ENCODE data around the gene GUCA1C. TPM values are rescaled to one million over a fixed set of nuclear protein-coding genes. Genes with fewer than 3 reads are reported as not detected.

Gene GUCA1C
- total RNA-seq, 1 donor from 2014 or later: not detected

- Histone ChIP-seq H3K9me3 (no peaks in the 10 kb centered on the region), H3K4me3 (no peak overlapping the region), H3K36me3 (no peaks in the 10 kb centered on the region), H3K4me1 (no peaks in the 10 kb centered on the region), H3K27ac (no peak overlapping the region), H3K27me3 (ENCODE audit: low read depth) (no peaks in the 10 kb centered on the region)
- TF ChIP-seq CTCF (IDR thresholded peaks at IDR 0.05): no peak
- intact Hi-C loops (cut with DNase I): no loop called here
- ATAC-seq (no peak), DNase-seq (no peak)
These were observed 66.6 kb downstream of the GUCA1C start for GRCh38 chr3:108887121-108887520.

GRCh38 chr3:108883373-108883772 lies 70.3 kb downstream of the GUCA1C start:
- intact Hi-C loops (cut with DNase I): no loop called here
- Histone ChIP-seq H3K4me1 (no peaks in the 10 kb centered on the region), H3K9me3 (no peaks in the 10 kb centered on the region), H3K27ac (no peak overlapping the region), H3K27me3 (ENCODE audit: low read depth) (no peaks in the 10 kb centered on the region), H3K36me3 (no peaks in the 10 kb centered on the region), H3K4me3 (no peak overlapping the region)
- ATAC-seq (no peak), DNase-seq (no peak)
- no peak for TF ChIP-seq CTCF (IDR thresholded peaks at IDR 0.05)

GRCh38 chr3:108882762-108883161 lies 70.9 kb downstream of the GUCA1C start:
- Histone ChIP-seq H3K9me3 (no peaks in the 10 kb centered on the region), H3K4me3 (no peak overlapping the region), H3K36me3 (no peaks in the 10 kb centered on the region), H3K27me3 (ENCODE audit: low read depth) (no peaks in the 10 kb centered on the region), H3K4me1 (no peaks in the 10 kb centered on the region), H3K27ac (no peak overlapping the region)
- ATAC-seq (no peak), DNase-seq (no peak)
- intact Hi-C loops (cut with DNase I): no loop called here
- TF ChIP-seq CTCF (IDR thresholded peaks at IDR 0.05): no peak

- no peak overlapping the region for H3K4me3 ChIP-seq
- no peak for DNase-seq
- H3K36me3 ChIP-seq: no peaks in the 10 kb centered on the region
- intact Hi-C loops (cut with DNase I): no loop called here
- H3K27me3 ChIP-seq (ENCODE audit: low read depth): no peaks in the 10 kb centered on the region
- no peak overlapping the region for H3K27ac ChIP-seq
- H3K4me1 ChIP-seq: no peaks in the 10 kb centered on the region
- ATAC-seq: no peak
- TF ChIP-seq CTCF (IDR thresholded peaks at IDR 0.05): no peak
- H3K9me3 ChIP-seq: no peaks in the 10 kb centered on the region
These were observed 73.8 kb downstream of the GUCA1C start for GRCh38 chr3:108879915-108880314.

- Histone ChIP-seq H3K9me3 (no peaks in the 10 kb centered on the region), H3K27ac (no peak overlapping the region), H3K27me3 (ENCODE audit: low read depth) (no peaks in the 10 kb centered on the region), H3K4me1 (no peaks in the 10 kb centered on the region), H3K36me3 (no peaks in the 10 kb centered on the region), H3K4me3 (no peak overlapping the region)
- no peak for ATAC-seq
- no peak for DNase-seq
- no peak for TF ChIP-seq CTCF (IDR thresholded peaks at IDR 0.05)
- intact Hi-C loops (cut with DNase I): no loop called here
These were observed 75.8 kb downstream of the GUCA1C start for GRCh38 chr3:108877901-108878300.

DNA sequence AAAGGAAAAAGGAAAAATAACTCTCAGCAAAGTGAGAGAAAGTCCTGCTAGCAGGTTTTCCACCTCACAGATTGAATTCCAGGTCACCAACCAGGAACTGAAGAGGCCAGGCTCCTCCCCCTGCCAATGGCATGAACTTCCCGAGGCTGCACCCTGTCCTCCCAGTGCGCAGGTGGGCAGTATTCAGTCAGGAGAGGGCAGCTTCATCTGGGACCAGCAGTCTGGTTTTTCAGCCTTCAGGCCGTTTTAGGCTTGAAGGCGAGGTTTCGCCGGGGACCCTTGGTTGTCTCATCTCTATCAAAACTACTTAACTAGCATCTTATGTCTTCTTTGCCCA lies 89.9 kb downstream of the GUCA1C start:
- Histone ChIP-seq H3K4me3 (no peak overlapping the region), H3K4me1 (no peaks in the 10 kb centered on the region), H3K9me3 (no peaks in the 10 kb centered on the region), H3K27ac (no peak overlapping the region), H3K27me3 (ENCODE audit: low read depth) (no peaks in the 10 kb centered on the region), H3K36me3 (no peaks in the 10 kb centered on the region)
- ATAC-seq: no peak
- no peak for DNase-seq
- TF ChIP-seq CTCF (IDR thresholded peaks at IDR 0.05): no peak
- intact Hi-C loops (cut with DNase I): no loop called here

All from lower lobe of right lung (tissue), 2 donors.